Measurements from ENCODE around the gene ABCC2. TPM values are rescaled to one million over a fixed set of nuclear protein-coding genes. Genes with fewer than 3 reads are reported as not detected.
A peak's percentile ranks its signal among the peaks of the same experiment; 100 is the strongest.

ABCC2 gene
- total and polyA plus RNA-seq, 2 of the 4 experiments (the other 2 are of a cell fraction): 0.21 to 0.36 TPM

DNA sequence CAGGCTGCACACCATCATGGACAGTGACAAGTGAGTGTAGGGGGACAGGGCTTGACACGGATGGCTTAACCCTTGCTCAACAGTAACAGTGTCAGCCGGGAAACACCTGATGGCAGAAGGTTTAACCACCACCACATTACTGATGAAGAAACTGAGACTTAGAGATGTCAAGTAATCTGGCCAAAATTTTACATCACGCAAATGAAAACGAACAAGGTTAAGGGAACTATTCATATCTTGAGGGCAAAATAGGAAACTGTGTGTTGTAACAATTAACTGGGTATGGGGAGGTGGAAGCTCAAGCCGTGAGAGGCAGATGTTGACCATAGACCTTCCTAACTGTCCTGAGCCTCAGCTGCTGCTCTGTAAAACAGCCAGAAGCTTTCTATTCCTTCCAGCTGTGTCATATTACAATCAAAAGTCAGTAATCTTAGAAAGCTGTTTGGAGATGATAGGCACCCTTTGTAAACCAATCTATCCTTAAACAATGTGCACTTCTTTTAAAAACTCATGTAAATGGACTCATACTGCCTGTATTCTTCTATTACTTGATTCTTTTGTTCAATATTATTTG is 68.4 kb downstream of the ABCC2 start:
- no peaks in the 10 kb centered on the region; the same call in 1 of the 2 replicates for H3K4me1 ChIP-seq (ENCODE audit: control insufficient read depth, insufficient read depth, low read length)
- H2BK5ac ChIP-seq (ENCODE audit: low read depth, low read length, poor library complexity, severe bottlenecking): no peak overlapping the region
- CTCF ChIA-PET: interaction anchor here (1.1 kb wide), 1 partner anchor 195 kb away, joined by 4 read pairs; no protein-coding TSS in a partner anchor
- H4K20me1 ChIP-seq (ENCODE audit: insufficient read depth, low read length): no peaks in the 10 kb centered on the region
- WGBS, 2 experiments (ENCODE audit: extremely low coverage in 2 of 2, insufficient read length in 1 of 2): no CpG with 5 or more reads among the region's 5 CpGs
- TF ChIP-seq CHD1 (IDR thresholded peaks at IDR 0.05; ENCODE audit: low read depth, low read length) (no peak), SMC3 (IDR thresholded peaks at IDR 0.05; ENCODE audit: low read depth, low read length) (no peak), MAFK (IDR thresholded peaks at IDR 0.05; ENCODE audit: low read depth, low read length) (no peak), FOS (IDR thresholded peaks at IDR 0.05; ENCODE audit: low read depth, low read length) (no peak), POLR2A (IDR thresholded peaks at IDR 0.05; ENCODE audit: low read depth, low read length) (no peak), RAD21 (IDR thresholded peaks at IDR 0.05; ENCODE audit: low read length) (no peak), MXI1 (IDR thresholded peaks at IDR 0.05; ENCODE audit: borderline replicate concordance, low read depth, low read length) (no peak), MAZ (IDR thresholded peaks at IDR 0.05; ENCODE audit: borderline replicate concordance, low read depth, low read length) (no peak), CEBPB (IDR thresholded peaks at IDR 0.05; ENCODE audit: low read depth, low read length) (no peak), NFE2L2 (IDR thresholded peaks at IDR 0.05; ENCODE audit: low read depth, low read length) (no peak), BHLHE40 (IDR thresholded peaks at IDR 0.05; ENCODE audit: low read depth, low read length) (no peak), RFX5 (IDR thresholded peaks at IDR 0.05; ENCODE audit: low read depth, low read length) (no peak), RCOR1 (IDR thresholded peaks at IDR 0.05; ENCODE audit: insufficient replicate concordance, low read length) (no peak)
- TF ChIP-seq, protein P1, sequence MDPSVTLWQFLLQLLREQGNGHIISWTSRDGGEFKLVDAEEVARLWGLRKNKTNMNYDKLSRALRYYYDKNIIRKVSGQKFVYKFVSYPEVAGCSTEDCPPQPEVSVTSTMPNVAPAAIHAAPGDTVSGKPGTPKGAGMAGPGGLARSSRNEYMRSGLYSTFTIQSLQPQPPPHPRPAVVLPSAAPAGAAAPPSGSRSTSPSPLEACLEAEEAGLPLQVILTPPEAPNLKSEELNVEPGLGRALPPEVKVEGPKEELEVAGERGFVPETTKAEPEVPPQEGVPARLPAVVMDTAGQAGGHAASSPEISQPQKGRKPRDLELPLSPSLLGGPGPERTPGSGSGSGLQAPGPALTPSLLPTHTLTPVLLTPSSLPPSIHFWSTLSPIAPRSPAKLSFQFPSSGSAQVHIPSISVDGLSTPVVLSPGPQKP (IDR thresholded peaks at IDR 0.05; ENCODE audit: borderline replicate concordance, low read depth, low read length): no peak
- TF ChIP-seq, protein P2, sequence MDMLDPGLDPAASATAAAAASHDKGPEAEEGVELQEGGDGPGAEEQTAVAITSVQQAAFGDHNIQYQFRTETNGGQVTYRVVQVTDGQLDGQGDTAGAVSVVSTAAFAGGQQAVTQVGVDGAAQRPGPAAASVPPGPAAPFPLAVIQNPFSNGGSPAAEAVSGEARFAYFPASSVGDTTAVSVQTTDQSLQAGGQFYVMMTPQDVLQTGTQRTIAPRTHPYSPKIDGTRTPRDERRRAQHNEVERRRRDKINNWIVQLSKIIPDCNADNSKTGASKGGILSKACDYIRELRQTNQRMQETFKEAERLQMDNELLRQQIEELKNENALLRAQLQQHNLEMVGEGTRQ (IDR thresholded peaks at IDR 0.05; ENCODE audit: low read depth, low read length): no peak
- TF ChIP-seq, protein P3, sequence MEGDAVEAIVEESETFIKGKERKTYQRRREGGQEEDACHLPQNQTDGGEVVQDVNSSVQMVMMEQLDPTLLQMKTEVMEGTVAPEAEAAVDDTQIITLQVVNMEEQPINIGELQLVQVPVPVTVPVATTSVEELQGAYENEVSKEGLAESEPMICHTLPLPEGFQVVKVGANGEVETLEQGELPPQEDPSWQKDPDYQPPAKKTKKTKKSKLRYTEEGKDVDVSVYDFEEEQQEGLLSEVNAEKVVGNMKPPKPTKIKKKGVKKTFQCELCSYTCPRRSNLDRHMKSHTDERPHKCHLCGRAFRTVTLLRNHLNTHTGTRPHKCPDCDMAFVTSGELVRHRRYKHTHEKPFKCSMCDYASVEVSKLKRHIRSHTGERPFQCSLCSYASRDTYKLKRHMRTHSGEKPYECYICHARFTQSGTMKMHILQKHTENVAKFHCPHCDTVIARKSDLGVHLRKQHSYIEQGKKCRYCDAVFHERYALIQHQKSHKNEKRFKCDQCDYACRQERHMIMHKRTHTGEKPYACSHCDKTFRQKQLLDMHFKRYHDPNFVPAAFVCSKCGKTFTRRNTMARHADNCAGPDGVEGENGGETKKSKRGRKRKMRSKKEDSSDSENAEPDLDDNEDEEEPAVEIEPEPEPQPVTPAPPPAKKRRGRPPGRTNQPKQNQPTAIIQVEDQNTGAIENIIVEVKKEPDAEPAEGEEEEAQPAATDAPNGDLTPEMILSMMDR (conservative IDR thresholded peaks at IDR 0.05; ENCODE audit: low read depth, low read length): no peak
- in situ Hi-C loops (cut with MboI; ENCODE audit: low sequenced_read_pairs): no loop called here
- no peaks in the 10 kb centered on the region for H3K79me1 ChIP-seq (ENCODE audit: low read depth in 1 of 2, low read length in 2 of 2)
- DNase-seq: no peak
- no peak overlapping the region for H3K9ac ChIP-seq (ENCODE audit: low read depth, low read length)
- H2BK20ac ChIP-seq (ENCODE audit: low read depth, low read length): no peak overlapping the region; the same call in 1 of the 2 replicates
- H4K5ac ChIP-seq (ENCODE audit: low read depth, low read length): no peak overlapping the region
- H4K8ac ChIP-seq (ENCODE audit: low read depth in 2 of 2, low read length in 2 of 2): no peak overlapping the region
- no peaks in the 10 kb centered on the region for H3K9me3 ChIP-seq (ENCODE audit: control insufficient read depth, insufficient read depth, low read length)
- H3K4ac ChIP-seq (ENCODE audit: low read depth, low read length): no peak overlapping the region
- no peak overlapping the region for H4K91ac ChIP-seq (ENCODE audit: insufficient read depth, low read depth, low read length)
- no peak overlapping the region for H3K56ac ChIP-seq (ENCODE audit: extremely low read depth, insufficient read depth, low read length)
- no peaks in the 10 kb centered on the region for H3K36me3 ChIP-seq (ENCODE audit: control insufficient read depth, insufficient read depth, low read length)
- H3K4me2 ChIP-seq (ENCODE audit: low read depth, low read length): no peak overlapping the region; the same call in 1 of the 2 replicates
- H2AFZ ChIP-seq (replicated peaks; ENCODE audit: low read length, poor library complexity): peak overlapping the region; percentile 37
- no peak overlapping the region for H3K23ac ChIP-seq (ENCODE audit: low read depth, low read length)
- H2BK15ac ChIP-seq (ENCODE audit: low read depth, low read length): no peak overlapping the region
- peak; percentile 21 for ATAC-seq (ENCODE audit: low read depth)
- H2BK120ac ChIP-seq (ENCODE audit: low read depth, low read length): no peak overlapping the region
- POLR2A ChIA-PET (ENCODE audit: unreplicated experiment): no interaction called here
- H2AK9ac ChIP-seq (replicated peaks; ENCODE audit: low read depth, low read length, poor library complexity): peak overlapping the region; percentile 7
- no peak overlapping the region for H3K18ac ChIP-seq (ENCODE audit: low read depth, low read length)
- peak overlapping the region; percentile 81; the same call in 1 of the 2 replicates for H2AK5ac ChIP-seq (ENCODE audit: low read depth, low read length)
- no peaks in the 10 kb centered on the region for H3K27me3 ChIP-seq (ENCODE audit: control insufficient read depth, insufficient read depth, low read length)
- no TSS peak for BruUV-seq (replicated peaks)
- intact Hi-C loops (cut with micrococcal nuclease): no loop called here
- no peak overlapping the region for H3K14ac ChIP-seq (replicated peaks; ENCODE audit: low read depth, low read length)
- no peak overlapping the region for H3K4me3 ChIP-seq (ENCODE audit: insufficient read depth, low read depth, low read length)
- H3K27ac ChIP-seq (ENCODE audit: insufficient read depth, low read length): no peak overlapping the region
- peaks cover 4% of the 10 kb centered on the region; the same call in 1 of the 2 replicates for H3K9me1 ChIP-seq (ENCODE audit: insufficient read depth, low read length)
- dilution Hi-C loops (cut with HindIII; ENCODE audit: low sequenced_read_pairs, unreplicated experiment): no loop called here

All from IMR-90 (cell line).